Body of pancreas (tissue), 4 donors: ENCODE measurements around the gene ZNF18. TPM values are rescaled to one million over a fixed set of nuclear protein-coding genes. Genes with fewer than 3 reads are reported as not detected.

Source experiments
- ATAC-seq: fragments of 150-250 bp; one replicate; pipeline ENCODE4 v1.9.1; 2016
- DNase-seq, 4 donors: peaks; one replicate each; pipeline ENCODE4 v3.0.0-alpha.2; 2019
- H3K27ac ChIP-seq, 4 donors: fragments of 200-600 bp; sonication (generic); 1 replicate in 3 of 4; 2 replicates in 1 of 4; pipeline versions ENCODE4 v1.5.1 to v1.6.1; 2016 to 2019; ENCODE audit warnings: mild to moderate bottlenecking in 1 of 4, mixed read lengths in 1 of 4, moderate library complexity in 1 of 4
- H3K27me3 ChIP-seq, 2 donors: fragments of 200-600 bp; sonication (generic); one replicate each; pipeline ENCODE4 v1.6.0; 2016; ENCODE audit warnings: mild to moderate bottlenecking in 1 of 2
- H3K36me3 ChIP-seq, 2 donors: fragments of 200-600 bp; sonication (generic); replicated peaks in 1 of 2; 2 replicates each; pipeline ENCODE4 v1.5.1; 2016; ENCODE audit warnings: low read depth in 2 of 2; ENCODE audit not compliant: insufficient read depth in 1 of 2
- H3K4me1 ChIP-seq: fragments of 200-600 bp; sonication (generic); one replicate; pipeline ENCODE4 v1.6.0; 2016
- H3K4me3 ChIP-seq, 2 donors: fragments of 200-600 bp; sonication (generic); 1 replicate in 1 of 2; 2 replicates in 1 of 2; pipeline ENCODE4 v1.5.1; 2016 to 2019
- H3K9me3 ChIP-seq, 3 donors: fragments of 200-600 bp; sonication (generic); 1 replicate in 2 of 3; 2 replicates in 1 of 3; pipeline ENCODE4 v1.5.1; 2016
- POLR2A ChIP-seq, 3 donors: fragments of 450-650 bp; IDR thresholded peaks; one replicate each; pipeline ENCODE4 v1.6.1; 2016; ENCODE audit warnings: antibody characterized with exemption in 3 of 3, mild to moderate bottlenecking in 2 of 3
- WGBS, 2 donors: methylation state at CpG; one replicate each; pipeline ENCODE4 v1.1.5; 2017; 5-methylcytosine and 5-hydroxymethylcytosine counted together
- intact Hi-C: fragments of 100-400 bp; cut with DNase I; formaldehyde crosslinking; loops from one replicate; pipeline ENCODE4 v1.15.1; 2023
- total RNA-seq, 2 donors: library from RNA; depleted of rRNA; stranded (reverse); fragments of >200 nt; gene quantifications; one replicate each; pipeline ENCODE4 v1.1.0, GENCODE V29; 2016
- TF ChIP-seq, protein P1 (sequence below), 7 experiments: fragments of 450-650 bp in 4 of 7; fragments of 200-600 bp in 3 of 7; sonication (generic) in 3 of 7; IDR thresholded peaks; one replicate each; pipeline ENCODE4 v1.5.1; 2016 to 2019; ENCODE audit warnings: antibody characterized with exemption in 7 of 7

The ZNF18 gene
- total RNA-seq, 2 donors from 2014 or later, result 4.3 to 7.0 TPM

DNA sequence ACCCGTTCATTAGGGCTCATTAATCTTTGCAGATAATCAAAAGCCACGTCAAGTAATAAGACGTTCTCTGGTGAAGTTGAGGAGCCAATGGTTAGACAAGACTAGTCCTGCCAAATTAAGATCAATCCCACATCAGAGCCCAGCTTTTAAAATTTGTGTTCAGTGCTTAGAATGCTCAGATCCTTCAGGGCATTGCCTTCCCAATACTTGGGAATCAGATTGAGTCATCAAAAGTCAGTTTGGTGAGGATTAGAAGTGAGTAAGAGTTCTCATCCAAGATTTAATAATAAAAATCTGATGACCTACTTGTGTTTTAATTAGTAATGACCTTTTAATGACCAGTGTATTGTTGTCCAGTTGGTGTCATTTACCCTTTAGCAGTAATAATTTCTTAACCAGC is 43.2 kb upstream of the ZNF18 start:
- H3K4me3 ChIP-seq, result no peak overlapping the region
- H3K9me3 ChIP-seq, result no peaks in the 10 kb centered on the region
- no peaks in the 10 kb centered on the region for H3K27me3 ChIP-seq
- intact Hi-C loops, result no loop called here
- ATAC-seq (no peak), DNase-seq (no peak)
- no peaks in the 10 kb centered on the region for H3K36me3 ChIP-seq
- WGBS, 2 donors, result 51 to 59% methylated on average over 3 of the region's 3 CpGs
- H3K4me1 ChIP-seq, result peaks cover 17% of the 10 kb centered on the region
- TF ChIP-seq, protein P1, sequence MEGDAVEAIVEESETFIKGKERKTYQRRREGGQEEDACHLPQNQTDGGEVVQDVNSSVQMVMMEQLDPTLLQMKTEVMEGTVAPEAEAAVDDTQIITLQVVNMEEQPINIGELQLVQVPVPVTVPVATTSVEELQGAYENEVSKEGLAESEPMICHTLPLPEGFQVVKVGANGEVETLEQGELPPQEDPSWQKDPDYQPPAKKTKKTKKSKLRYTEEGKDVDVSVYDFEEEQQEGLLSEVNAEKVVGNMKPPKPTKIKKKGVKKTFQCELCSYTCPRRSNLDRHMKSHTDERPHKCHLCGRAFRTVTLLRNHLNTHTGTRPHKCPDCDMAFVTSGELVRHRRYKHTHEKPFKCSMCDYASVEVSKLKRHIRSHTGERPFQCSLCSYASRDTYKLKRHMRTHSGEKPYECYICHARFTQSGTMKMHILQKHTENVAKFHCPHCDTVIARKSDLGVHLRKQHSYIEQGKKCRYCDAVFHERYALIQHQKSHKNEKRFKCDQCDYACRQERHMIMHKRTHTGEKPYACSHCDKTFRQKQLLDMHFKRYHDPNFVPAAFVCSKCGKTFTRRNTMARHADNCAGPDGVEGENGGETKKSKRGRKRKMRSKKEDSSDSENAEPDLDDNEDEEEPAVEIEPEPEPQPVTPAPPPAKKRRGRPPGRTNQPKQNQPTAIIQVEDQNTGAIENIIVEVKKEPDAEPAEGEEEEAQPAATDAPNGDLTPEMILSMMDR (IDR thresholded peaks at IDR 0.05), result no peak
- no peak for TF ChIP-seq POLR2A (IDR thresholded peaks at IDR 0.05)
- H3K27ac ChIP-seq, result no peak overlapping the region

DNA sequence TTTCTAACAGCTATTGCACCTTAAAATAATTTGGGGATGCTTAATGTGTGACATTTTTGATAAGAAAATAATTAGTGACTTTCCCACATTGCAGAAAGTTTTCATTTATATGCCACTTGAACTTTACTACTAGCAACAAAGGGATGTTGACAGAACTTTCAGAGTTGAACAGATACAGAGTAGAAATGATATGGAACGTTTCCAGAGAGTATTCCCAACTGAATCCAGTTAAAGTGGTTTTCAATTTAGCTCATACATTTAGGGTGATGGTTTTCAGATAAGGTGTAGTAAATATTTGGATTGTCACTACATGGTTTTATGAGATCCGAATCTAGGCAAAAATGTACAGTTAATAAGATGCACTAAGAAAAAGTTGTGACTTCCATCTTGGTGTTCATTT is 40.7 kb upstream of the ZNF18 start:
- H3K27me3 ChIP-seq, result no peaks in the 10 kb centered on the region
- ATAC-seq (no peak), DNase-seq (no peak)
- H3K36me3 ChIP-seq, result no peaks in the 10 kb centered on the region
- WGBS, 2 donors, result 32 to 36% methylated on average over 2 of the region's 2 CpGs
- H3K4me3 ChIP-seq, result no peak overlapping the region
- no peaks in the 10 kb centered on the region for H3K9me3 ChIP-seq
- no peak overlapping the region for H3K27ac ChIP-seq
- H3K4me1 ChIP-seq, result peaks cover 17% of the 10 kb centered on the region
- intact Hi-C loops, result no loop called here
- TF ChIP-seq, protein P1 (IDR thresholded peaks at IDR 0.05), result no peak
- TF ChIP-seq POLR2A (IDR thresholded peaks at IDR 0.05), result no peak

DNA sequence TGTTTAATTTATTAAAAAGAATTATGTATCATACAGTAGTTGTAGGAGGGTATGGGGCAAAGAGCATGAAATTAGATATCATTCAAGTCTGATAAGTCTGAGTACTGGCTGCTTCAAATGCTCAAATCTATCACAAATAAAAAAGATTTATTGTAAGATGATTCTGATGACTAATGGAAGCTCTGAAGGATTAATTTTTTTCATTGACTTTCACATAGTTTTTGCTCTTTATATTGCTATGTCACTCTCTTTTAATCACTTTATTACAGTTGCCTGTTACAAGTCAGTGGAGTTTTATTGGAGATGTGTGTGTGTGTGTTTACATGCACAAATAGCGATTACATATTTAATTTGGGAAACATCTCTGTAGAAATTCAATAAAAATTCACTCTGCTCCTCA is 38.4 kb upstream of the ZNF18 start:
- H3K4me1 ChIP-seq, result peaks cover 32% of the 10 kb centered on the region
- no peaks in the 10 kb centered on the region for H3K36me3 ChIP-seq
- intact Hi-C loops, result no loop called here
- H3K27me3 ChIP-seq, result no peaks in the 10 kb centered on the region
- TF ChIP-seq POLR2A (IDR thresholded peaks at IDR 0.05), result no peak
- TF ChIP-seq, protein P1 (IDR thresholded peaks at IDR 0.05), result no peak
- H3K27ac ChIP-seq, result no peak overlapping the region
- no peaks in the 10 kb centered on the region for H3K9me3 ChIP-seq
- DNase-seq, result no peak
- 49 to 58% methylated on average over 1 of the region's 1 CpG for WGBS, 2 donors
- no peak overlapping the region for H3K4me3 ChIP-seq
- no peak for ATAC-seq

DNA sequence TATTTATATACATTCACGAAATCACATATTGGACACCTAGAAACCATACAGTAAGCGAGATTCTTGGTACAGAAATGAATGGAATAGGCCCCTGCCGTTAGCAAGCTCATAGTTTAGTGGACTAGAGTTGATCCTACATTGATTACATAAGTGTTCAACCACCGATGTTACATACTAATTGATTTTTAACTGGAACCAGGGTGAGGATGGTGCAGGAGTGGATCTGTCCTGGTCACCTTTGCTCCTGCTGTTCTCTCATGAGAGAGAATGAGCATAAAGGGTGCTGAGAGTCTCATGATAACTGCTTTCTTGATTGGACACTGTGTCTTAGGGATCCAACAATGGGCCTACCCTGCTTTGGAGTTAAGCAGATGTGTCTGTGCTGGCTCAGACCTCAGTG is 37.3 kb upstream of the ZNF18 start:
- H3K27ac ChIP-seq, result no peak overlapping the region
- H3K4me3 ChIP-seq, result no peak overlapping the region
- H3K36me3 ChIP-seq, result no peaks in the 10 kb centered on the region
- H3K4me1 ChIP-seq, result peaks cover 40% of the 10 kb centered on the region
- TF ChIP-seq POLR2A (IDR thresholded peaks at IDR 0.05), result no peak
- TF ChIP-seq, protein P1 (IDR thresholded peaks at IDR 0.05), result no peak
- intact Hi-C loops, result no loop called here
- H3K9me3 ChIP-seq, result no peaks in the 10 kb centered on the region
- H3K27me3 ChIP-seq, result no peaks in the 10 kb centered on the region
- DNase-seq (no peak), ATAC-seq (no peak)
- 87 to 92% methylated on average over 4 of the region's 4 CpGs for WGBS, 2 donors

DNA sequence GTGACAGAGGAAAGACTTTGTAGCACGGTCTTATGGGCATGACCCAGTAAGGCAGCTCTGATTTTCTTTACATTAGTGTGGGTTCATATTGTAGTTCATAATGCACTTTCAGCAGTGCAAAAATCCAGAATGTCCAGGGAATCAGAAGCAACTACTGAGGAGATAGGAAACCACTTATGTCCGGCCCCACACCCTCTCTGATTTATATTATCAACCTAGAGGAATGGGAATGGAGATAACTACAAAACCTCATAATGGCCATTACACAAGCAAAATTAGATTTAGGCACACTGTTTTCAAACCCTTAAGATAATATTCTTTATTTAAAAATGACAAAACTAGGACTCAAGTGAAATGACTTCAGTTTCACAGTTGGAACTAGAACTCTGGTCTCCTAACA is 31.3 kb upstream of the ZNF18 start:
- WGBS, 2 donors, result 86 to 100% methylated on average over 2 of the region's 2 CpGs
- Histone ChIP-seq H3K4me3 (no peak overlapping the region), H3K9me3 (no peaks in the 10 kb centered on the region), H3K36me3 (no peaks in the 10 kb centered on the region), H3K4me1 (peaks cover 54% of the 10 kb centered on the region), H3K27ac (no peak overlapping the region), H3K27me3 (no peaks in the 10 kb centered on the region)
- TF ChIP-seq, protein P1 (IDR thresholded peaks at IDR 0.05), result no peak
- no peak for TF ChIP-seq POLR2A (IDR thresholded peaks at IDR 0.05)
- no peak for DNase-seq
- intact Hi-C loops, result no loop called here
- ATAC-seq, result no peak
